Activated CD8-positive, alpha-beta memory T cell treated with anti-CD3 and anti-CD28 coated beads for 36 hours (primary cell): ENCODE data around the gene SULT2B1. TPM values are rescaled to one million over a fixed set of nuclear protein-coding genes. Genes with fewer than 3 reads are reported as not detected.

Source experiments
- CTCF ChIA-PET: fragments of 350-600 bp; sonication (Branson Sonifier 250); formaldehyde crosslinking; loops from one replicate; lab custom pipeline; 2021; ENCODE audit warnings: antibody characterized with exemption; lab: Charles Lee
- POLR2A ChIA-PET: fragments of 350-600 bp; sonication (Branson Sonifier 250); formaldehyde crosslinking; loops from one replicate; lab custom pipeline; 2021; ENCODE audit warnings: antibody characterized with exemption; lab: Charles Lee
- total RNA-seq, 2 experiments: library from RNA; stranded (reverse); gene quantifications; one replicate each; pipeline ENCODE4 v1.2.3, GENCODE V29; 2021

SULT2B1 gene
- total RNA-seq, 2 experiments from 2014 or later, result not detected

- ChIA-PET POLR2A (interaction anchor here (0.5 to 1.7 kb wide), 2 partner anchors 78 to 143 kb away, joined by 4 to 10 read pairs; no protein-coding TSS in a partner anchor), CTCF (interaction anchor here (1.2 to 1.8 kb wide), 4 partner anchors 10 to 196 kb away, joined by 3 to 12 read pairs (median 4); partner anchors contain the start of gene DBP)
These were observed 94.8 kb downstream of the SULT2B1 start for GRCh38 chr19:48646722-48647216.

- CTCF ChIA-PET, result no interaction called here
- POLR2A ChIA-PET, result interaction anchor here (0.6 kb wide), 1 partner anchor 1589 kb away, joined by 3 read pairs; no protein-coding TSS in a partner anchor
These were observed 96.2 kb downstream of the SULT2B1 start for GRCh38 chr19:48648134-48648533.

Other genes with a start within 250 kb of the SULT2B1 start
- gene EMP3, start 226.6 kb upstream of the SULT2B1 start, total RNA-seq, result 100 to 1,000 TPM; 227 to 244 TPM
- 10 to 100 TPM; 12.7 to 14.1 TPM for gene TMEM143, start 188.2 kb upstream of the SULT2B1 start, total RNA-seq
- not detected for gene SYNGR4, start 187.8 kb upstream of the SULT2B1 start, total RNA-seq
- gene KDELR1, start 160.6 kb upstream of the SULT2B1 start, total RNA-seq, result 10 to 100 TPM; 78.5 to 80.5 TPM
- under 1 TPM; 0.15 to 0.17 TPM for gene GRIN2D, start 158.5 kb upstream of the SULT2B1 start, total RNA-seq
- 100 to 1,000 TPM in 1 of 2 experiments, 10 to 100 TPM in 1; 98.5 to 102 TPM for gene GRWD1, start 106.2 kb upstream of the SULT2B1 start, total RNA-seq
- gene KCNJ14, start 96.6 kb upstream of the SULT2B1 start, total RNA-seq, result 1 to 10 TPM; 1.6 TPM
- gene CYTH2, start 82.8 kb upstream of the SULT2B1 start, total RNA-seq, result 10 to 100 TPM; 23.1 to 25.9 TPM
- 1 to 10 TPM; 3.0 to 3.8 TPM for gene LMTK3, start 40.3 kb upstream of the SULT2B1 start, total RNA-seq
- not detected for gene SPACA4, start 54.6 kb downstream of the SULT2B1 start, total RNA-seq
- gene FAM83E, start 62.9 kb downstream of the SULT2B1 start, total RNA-seq, result 1 to 10 TPM; 4.6 to 5.7 TPM
- 1,000 to 10,000 TPM; 1,763 to 1,800 TPM for gene RPL18, start 67.0 kb downstream of the SULT2B1 start, total RNA-seq
- 10 to 100 TPM; 35.4 to 35.7 TPM for gene SPHK2, start 67.3 kb downstream of the SULT2B1 start, total RNA-seq
- gene DBP, start 85.2 kb downstream of the SULT2B1 start, total RNA-seq, result 1 to 10 TPM; 9.0 to 9.9 TPM
- 10 to 100 TPM; 11.2 to 11.3 TPM for gene CA11, start 94.0 kb downstream of the SULT2B1 start, total RNA-seq
- under 1 TPM; 0.06 to 0.19 TPM for gene NTN5, start 120.8 kb downstream of the SULT2B1 start, total RNA-seq
- gene FUT2, start 143.8 kb downstream of the SULT2B1 start, total RNA-seq, result not detected
- 1 to 10 TPM in 1 of 2 experiments, under 1 TPM in 1; 0.91 to 1.0 TPM for gene MAMSTR, start 167.6 kb downstream of the SULT2B1 start, total RNA-seq
- under 1 TPM; 0.19 to 0.63 TPM for gene RASIP1, start 188.4 kb downstream of the SULT2B1 start, total RNA-seq
- gene IZUMO1, start 194.7 kb downstream of the SULT2B1 start, total RNA-seq, result not detected
- under 1 TPM; 0.06 to 0.17 TPM for gene FUT1, start 200.5 kb downstream of the SULT2B1 start, total RNA-seq
- gene FGF21, start 203.4 kb downstream of the SULT2B1 start, total RNA-seq, result not detected